C1 segment of cervical spinal cord (tissue), 14 donors: Measurements from ENCODE around the gene DYNLT3.

Experiments
- DNase-seq, 14 donors: peaks; one replicate each; lab custom pipeline; 2025; lab: John Stamatoyannopoulos, UW

DYNLT3 gene

DNA sequence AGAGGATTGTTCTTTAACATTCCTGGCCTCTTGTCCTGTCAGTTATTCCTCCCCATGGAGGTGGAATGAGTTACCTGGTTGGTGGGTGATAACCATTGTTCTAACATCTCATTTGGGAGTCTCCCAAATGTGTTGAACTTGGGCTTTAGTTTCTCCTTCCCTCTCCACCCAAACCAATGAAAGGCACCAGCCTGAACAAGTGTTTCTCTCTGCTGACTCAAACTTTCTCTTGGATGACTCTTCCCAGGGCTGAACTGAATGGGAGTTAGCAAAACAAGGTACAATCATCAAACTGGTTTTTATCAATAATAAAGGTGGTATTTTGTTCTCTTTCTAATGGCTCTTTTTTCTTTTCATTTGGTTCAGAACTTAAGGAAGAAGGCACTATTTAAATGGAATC lies 2.7 kb downstream of the DYNLT3 start:
- DNase-seq: no peak

DNA sequence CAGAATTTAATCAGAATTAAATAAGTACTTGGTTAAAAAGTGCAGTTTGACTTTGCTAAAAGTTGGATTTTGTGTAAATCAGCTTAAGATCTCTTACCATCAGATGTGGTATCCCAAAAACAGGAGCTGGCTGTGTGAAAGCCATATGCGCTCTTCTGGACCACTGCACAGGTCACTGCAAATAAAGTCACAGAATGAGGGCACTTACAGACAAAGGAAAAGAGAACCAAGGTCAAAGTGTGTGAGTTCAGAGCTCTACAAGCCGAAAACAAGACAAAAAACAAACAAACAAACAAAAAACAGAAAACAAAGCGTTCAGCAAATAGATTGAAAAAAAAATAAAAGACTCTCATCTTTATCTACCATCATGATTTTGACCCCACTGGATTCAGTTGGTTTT lies 6.4 kb downstream of the DYNLT3 start:
- DNase-seq: no peak

DNA sequence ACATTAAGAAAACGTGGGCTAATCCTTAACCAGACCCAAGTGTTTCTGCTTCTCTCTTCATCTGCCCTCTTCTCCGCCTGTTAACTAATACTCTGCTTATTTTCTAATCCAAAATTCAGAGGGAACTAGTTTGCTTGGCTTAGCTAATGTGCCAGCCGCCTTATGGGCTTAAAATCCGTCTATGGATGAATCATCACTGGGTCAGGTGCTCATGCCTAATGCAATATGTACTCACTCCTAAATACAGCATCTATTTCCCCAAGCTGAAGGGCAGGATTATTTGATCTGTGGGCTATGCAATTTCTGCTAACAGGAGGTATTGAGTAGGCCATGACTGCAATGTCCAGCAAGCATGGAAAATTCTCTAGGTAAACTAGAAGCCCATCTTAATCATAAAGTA lies 12.4 kb downstream of the DYNLT3 start:
- DNase-seq: no peak

- DNase-seq: no peak
Observed at GRCh38 chrX:37830371-37830770, 17.0 kb downstream of the DYNLT3 start.

DNA sequence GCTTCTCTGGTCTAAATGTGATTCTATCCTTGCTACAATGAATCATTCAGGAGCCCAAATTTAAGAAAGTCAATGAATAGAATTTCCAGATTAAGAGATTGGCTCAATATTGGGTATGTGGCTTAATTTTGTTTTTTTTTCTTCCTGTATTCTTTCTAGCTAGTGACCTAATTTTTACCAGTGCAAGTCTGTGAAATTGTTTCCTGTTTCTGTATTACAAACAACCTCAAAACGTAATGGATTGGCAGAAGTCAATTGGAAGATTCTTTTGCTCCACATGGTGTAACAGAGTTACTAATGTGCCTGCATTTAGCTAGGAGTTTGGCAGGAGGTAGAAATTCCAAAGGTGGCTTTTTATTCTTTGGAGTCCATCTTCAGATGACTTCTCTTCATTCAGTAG lies 17.6 kb downstream of the DYNLT3 start:
- DNase-seq: no peak

- DNase-seq: peak in 3 of 14 donors; percentile 0 to 26 (median 0)
Observed at GRCh38 chrX:37825215-37825842, 22.0 kb downstream of the DYNLT3 start.

DNA sequence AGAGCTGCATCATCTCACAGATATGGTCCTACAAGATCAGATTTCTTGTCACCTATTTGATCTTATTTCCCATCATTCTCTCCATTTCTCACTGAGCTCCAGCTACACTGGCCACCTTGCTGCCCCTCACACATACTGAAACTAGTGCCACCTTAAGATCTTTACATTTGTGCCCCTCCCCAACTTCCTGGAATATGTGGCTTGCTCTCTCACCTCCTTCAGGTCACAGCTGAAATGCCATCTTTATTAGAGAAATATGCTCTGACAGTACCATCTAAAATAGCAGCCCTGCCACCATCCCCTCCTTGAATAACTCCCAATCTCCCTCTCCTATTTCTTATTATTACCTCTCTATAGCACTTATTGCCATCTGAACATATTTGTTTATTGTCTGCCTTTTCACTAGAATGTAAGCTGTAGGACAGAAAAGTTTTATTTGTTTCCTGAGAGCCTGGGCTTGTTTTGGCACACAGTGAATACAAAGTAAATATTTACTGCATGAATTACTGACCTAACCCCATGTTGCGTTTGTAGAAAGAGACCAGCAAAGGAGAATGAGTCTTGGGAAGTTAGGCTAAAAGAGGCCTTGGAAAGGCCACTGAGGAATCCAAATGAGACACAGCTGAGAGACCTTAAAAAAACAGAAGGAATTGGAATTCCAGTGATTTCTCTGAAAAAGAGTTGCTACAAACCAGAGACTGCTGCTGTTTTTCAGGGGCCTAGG lies 22.7 kb downstream of the DYNLT3 start:
- no peak for DNase-seq

DNA sequence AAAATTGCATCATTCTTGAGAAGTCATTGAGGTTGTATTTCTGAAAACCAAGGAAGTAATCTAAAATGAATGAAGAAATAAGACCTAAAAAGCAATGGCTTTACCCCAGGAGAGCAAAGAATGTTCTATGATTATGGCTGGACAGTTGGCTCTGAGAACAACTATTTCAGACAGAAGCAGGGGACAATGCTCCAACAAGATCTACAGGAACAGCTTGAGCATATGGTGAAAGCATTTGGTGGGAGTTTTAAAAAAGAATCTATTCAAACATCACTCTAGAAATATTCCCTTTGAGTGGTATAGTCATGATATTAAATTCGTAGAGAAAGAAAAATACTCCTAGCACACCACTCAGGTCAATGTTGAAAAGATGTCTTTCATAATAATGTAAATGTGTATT lies 26.7 kb downstream of the DYNLT3 start:
- DNase-seq: peak in 1 of 14 donors; percentile 1

DNA sequence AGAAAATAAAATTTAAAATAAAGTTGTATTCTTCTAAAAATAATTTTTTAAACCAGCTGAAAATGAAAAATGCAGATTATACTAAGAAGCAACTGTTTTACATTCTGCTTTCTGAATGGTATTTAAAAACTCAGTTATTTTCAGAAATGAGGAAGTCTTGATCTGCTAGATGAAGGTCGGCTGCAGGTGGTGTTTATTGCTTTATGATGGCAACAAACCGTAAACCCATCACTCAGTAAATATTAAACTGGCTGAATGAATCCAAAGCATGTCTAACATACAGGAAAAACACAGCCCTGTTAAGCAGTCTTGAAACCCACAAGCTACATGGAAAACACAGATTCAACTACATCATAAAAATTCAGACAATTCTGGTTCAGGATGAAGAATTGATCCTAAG lies 29.3 kb downstream of the DYNLT3 start:
- DNase-seq: no peak

DNA sequence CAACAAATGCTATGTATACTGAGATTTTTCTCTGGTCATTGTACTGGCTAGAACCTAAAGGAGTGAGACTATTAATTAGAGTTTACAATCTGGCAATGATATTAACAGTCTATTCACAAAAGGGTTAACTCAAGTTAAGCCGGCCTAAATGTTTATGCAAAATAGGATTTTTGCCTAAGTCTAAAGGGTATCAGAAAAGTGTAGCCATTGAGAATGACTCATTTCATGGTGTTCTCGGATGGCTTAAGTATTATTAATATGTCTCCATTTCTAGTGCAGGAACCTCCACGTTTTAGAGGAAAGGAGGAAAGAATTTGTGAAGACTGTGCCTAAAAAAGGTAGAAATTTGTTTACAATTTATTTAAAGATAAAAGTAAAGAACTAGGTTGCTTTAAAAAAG lies 29.8 kb downstream of the DYNLT3 start:
- DNase-seq: no peak

DNA sequence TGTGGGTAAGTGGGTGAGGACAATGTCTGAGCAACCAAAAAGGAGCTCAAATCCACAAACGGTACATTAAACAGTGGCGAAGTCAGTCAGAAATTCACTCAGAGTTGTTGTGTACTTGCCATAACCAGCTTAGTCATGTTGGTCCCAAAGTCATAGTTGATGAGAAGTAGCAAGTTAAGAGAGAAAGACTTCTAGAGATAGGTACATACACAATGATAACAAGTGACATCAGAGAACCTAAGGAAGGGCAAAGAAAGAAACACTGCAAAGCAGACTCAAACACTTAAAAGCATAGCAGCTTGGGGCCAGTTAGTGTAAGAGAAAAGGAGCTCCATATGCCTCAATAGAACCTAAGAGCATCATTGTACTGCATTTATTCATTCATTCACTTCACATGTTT lies 30.2 kb downstream of the DYNLT3 start:
- DNase-seq: no peak

DNA sequence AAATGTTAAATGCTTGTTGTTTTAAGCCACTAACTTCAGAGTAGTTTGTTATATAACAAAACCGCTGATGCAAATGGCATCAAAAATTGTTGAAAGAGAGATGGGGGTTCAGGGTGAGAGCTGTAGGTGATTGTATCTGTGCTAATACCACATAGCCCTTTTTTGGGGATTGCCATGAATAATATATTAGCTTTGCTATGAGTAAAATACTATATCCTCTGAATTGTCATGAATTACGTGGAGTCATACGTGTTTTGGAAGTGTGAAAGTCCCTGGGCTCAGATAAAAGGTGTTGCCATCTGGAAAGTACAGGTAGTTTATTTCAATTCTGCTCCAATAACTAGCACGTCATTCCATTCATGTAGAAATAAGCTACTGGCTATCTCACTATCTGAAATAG lies 30.6 kb downstream of the DYNLT3 start:
- DNase-seq: no peak

DNA sequence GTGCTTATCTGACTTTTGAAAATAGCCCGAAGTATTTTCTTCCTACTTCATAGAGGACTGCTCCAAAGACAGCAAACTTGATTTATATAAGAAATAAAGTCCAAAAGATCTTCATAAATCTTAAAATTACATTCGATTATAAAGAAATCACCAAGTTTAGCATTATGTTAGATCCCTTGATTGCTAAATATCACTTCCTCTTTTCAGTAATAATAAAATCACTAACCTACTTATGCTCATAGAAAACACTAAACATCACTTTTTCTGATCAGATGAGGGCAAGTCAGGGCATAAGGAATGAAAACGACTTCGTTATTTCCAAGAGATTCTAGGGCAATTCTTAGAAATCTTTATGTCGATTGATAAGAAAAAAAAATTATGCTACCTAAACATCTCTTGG lies 32.0 kb downstream of the DYNLT3 start:
- DNase-seq: no peak

GRCh38 chrX:37813570-37813969 lies 33.8 kb downstream of the DYNLT3 start:
- DNase-seq: no peak

GRCh38 chrX:37812110-37812509 lies 35.3 kb downstream of the DYNLT3 start:
- DNase-seq: no peak

DNA sequence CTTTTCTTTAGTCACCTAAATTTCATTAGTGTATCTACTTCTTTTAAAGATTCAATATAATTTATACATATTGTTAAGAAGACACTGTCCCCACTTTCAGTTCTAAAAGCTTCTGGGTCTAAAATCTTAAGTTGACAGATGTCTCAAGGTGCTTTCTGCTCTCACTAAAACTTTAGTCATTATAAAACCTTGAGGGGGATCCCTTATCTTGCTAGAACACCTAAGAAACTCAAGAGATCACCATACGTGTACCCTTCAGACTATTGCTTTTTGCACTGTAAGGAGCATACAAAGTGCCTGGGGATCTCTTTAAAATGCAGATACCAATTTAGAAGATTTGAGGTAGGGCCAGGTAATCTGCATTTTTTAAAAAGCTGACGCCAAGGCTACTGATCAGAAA lies 37.4 kb downstream of the DYNLT3 start:
- DNase-seq: no peak

GRCh38 chrX:37803057-37803456 lies 44.3 kb downstream of the DYNLT3 start:
- no peak for DNase-seq

GRCh38 chrX:37802028-37802427 lies 45.3 kb downstream of the DYNLT3 start:
- no peak for DNase-seq

DNA sequence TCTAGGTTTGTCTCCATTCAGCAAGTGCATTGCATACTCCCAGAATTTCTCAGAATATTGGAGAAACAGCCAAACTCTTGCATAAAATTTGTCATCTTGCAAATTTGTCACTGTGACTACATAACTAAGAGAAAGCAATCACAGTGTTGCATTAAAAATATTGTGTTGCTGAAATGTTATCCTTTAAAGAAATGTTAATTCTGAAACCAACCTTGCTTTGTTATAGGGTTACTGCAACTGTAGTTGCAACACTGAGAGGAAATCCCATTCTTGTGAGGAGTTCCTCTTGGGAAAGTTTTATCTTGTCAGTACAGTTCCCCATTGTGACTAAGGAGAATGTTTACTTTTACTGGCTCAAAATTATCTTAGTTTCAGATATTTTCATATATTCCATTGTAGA lies 46.7 kb downstream of the DYNLT3 start:
- DNase-seq: no peak

DNA sequence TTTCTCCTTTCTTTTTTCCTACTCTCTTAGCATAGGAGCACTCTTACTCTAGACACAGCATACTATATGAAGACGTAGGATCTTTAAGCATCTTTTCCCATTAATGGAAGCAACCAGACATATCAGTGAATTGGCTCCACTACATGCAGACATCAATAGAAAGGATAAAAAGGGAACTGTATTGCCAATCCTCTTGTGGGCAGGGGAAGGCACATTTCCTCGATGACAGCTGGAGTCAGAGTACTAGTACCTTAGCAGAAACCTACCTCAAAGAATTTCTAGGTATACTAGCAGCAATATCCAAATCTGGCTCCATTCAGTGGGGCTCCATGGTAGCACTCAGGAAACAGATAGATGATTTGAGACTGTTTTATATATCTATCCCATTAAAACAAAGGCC lies 47.4 kb downstream of the DYNLT3 start:
- DNase-seq: no peak

DNA sequence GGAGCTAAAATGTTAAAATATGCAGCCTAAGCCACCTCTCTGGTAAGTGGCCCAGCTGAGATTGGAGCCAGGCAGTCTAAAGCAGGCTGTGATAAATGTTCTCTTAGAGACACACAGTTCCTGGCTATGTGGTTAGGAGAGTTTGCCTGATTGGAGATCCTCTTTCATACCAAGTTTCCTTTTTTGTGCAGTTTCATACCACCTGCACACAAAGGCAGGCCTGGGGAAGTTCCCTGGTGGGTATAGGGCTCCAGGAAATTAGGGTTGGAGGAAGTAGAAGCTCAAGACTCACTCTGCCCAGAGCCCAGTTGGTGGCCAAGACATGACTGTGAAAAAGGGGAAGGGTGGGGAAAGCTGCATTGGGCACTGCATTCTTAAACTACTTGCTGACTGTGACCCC lies 50.6 kb downstream of the DYNLT3 start:
- DNase-seq: peak in 5 of 14 donors; percentile 1 to 33 (median 10)

- DNase-seq: no peak
Observed at GRCh38 chrX:37796310-37796709, 51.1 kb downstream of the DYNLT3 start.
